ENCODE measurements around the gene PLCH1. TPM values are rescaled to one million over a fixed set of nuclear protein-coding genes. Genes with fewer than 3 reads are reported as not detected.

The PLCH1 gene
- total and polyA plus RNA-seq, 2 of the 8 experiments (the other 6 are each of a cell fraction or from before 2014, with no cell fraction given), result 5.8 to 17.2 TPM

GRCh38 chr3:155327871-155328270 lies 417.0 kb downstream of the PLCH1 start:
- Histone ChIP-seq H3K18ac (ENCODE audit: extremely low read depth, low read length) (no peak overlapping the region), H3K79me2 (ENCODE audit: control insufficient read depth in 1 of 2, insufficient read depth in 2 of 2, low read length in 2 of 2) (no peaks in the 10 kb centered on the region), H2BK12ac (ENCODE audit: low read depth, low read length) (no peak overlapping the region), H2BK20ac (ENCODE audit: low read length) (no peak overlapping the region), H4K5ac (ENCODE audit: insufficient read length, low read depth, low read length) (no peak overlapping the region), H3K9ac (replicated peaks in 1 of 4; ENCODE audit: extremely low read depth in 1 of 4, low read depth in 3 of 4, low read length in 3 of 4) (no peak overlapping the region), H2BK15ac (ENCODE audit: low read length) (no peak overlapping the region), H3K23me2 (ENCODE audit: low read depth, low read length) (no peaks in the 10 kb centered on the region; the same call in 1 of the 2 replicates), H3K23ac (ENCODE audit: insufficient read length) (no peak overlapping the region), H3K27ac (ENCODE audit: low read depth, low read length) (no peak overlapping the region), H3K4ac (replicated peaks; ENCODE audit: insufficient read length, low read depth, low read length) (no peak overlapping the region), H4K91ac (replicated peaks; ENCODE audit: insufficient read length, low read length) (no peak overlapping the region), H2AK5ac (ENCODE audit: low read depth, low read length) (no peak overlapping the region), H3K79me1 (ENCODE audit: low read depth, low read length) (no peaks in the 10 kb centered on the region), H3K4me3 (ENCODE audit: extremely low read depth in 1 of 4, insufficient read depth in 2 of 4, low read depth in 3 of 4, low read length in 4 of 4) (no peak overlapping the region), H3K14ac (ENCODE audit: insufficient read length) (no peak overlapping the region), H3K36me3 (ENCODE audit: control insufficient read depth in 2 of 4, insufficient read depth in 4 of 4, low read length in 3 of 4) (no peaks in the 10 kb centered on the region), H3K4me1 (replicated peaks in 1 of 4; ENCODE audit: control insufficient read depth in 3 of 4, insufficient read depth in 4 of 4, low read length in 3 of 4) (no peaks in the 10 kb centered on the region), H4K8ac (ENCODE audit: extremely low read depth, insufficient read depth, low read length) (no peak overlapping the region), H4K20me1 (replicated peaks in 1 of 2; ENCODE audit: control insufficient read depth in 1 of 2, insufficient read depth in 2 of 2, low read length in 2 of 2) (no peaks in the 10 kb centered on the region), H3K56ac (replicated peaks; ENCODE audit: insufficient read length, low read depth, low read length) (no peak overlapping the region), H2AFZ (ENCODE audit: low read length) (no peak overlapping the region), H3K9me3 (ENCODE audit: insufficient read depth in 2 of 2, low read depth in 1 of 2, low read length in 1 of 2) (no peaks in the 10 kb centered on the region), H3K27me3 (replicated peaks in 1 of 4; ENCODE audit: control insufficient read depth in 3 of 4, extremely low read depth in 1 of 4, insufficient read depth in 3 of 4, low read length in 3 of 4) (no peaks in the 10 kb centered on the region), H2BK5ac (ENCODE audit: low read depth, low read length) (no peak overlapping the region), H3K4me2 (ENCODE audit: insufficient read depth in 1 of 2, low read depth in 2 of 2, low read length in 2 of 2) (no peak overlapping the region), H2BK120ac (replicated peaks; ENCODE audit: low read depth, low read length) (no peak overlapping the region)
- DNase-seq (ENCODE audit: low read depth in 1 of 2, low spot score in 2 of 2), result no peak
- WGBS, 2 experiments (ENCODE audit: extremely low coverage in 1 of 2, insufficient coverage in 1 of 2, insufficient read length in 1 of 2, insufficient replicate concordance in 2 of 2, low coverage in 1 of 2, low lambda C conversion rate in 2 of 2, missing lambda C conversion rate in 1 of 2), result 92% methylated on average over 2 of the region's 2 CpGs; no CpG with 5 or more reads in 1 of the 2 experiments
- FAIRE-seq, result no peak
- CTCF ChIA-PET (ENCODE audit: partially characterized antibody), result no interaction called here
- POLR2A ChIA-PET (ENCODE audit: partially characterized antibody), result no interaction called here
- TF ChIP-seq EGR1 (IDR thresholded peaks at IDR 0.05; ENCODE audit: borderline replicate concordance, low read depth, low read length), result no peak
- TF ChIP-seq ASH2L (IDR thresholded peaks at IDR 0.05; ENCODE audit: low read length), result no peak
- TF ChIP-seq SRF (IDR thresholded peaks at IDR 0.05; ENCODE audit: low read depth, low read length), result no peak
- TF ChIP-seq TEAD4 (IDR thresholded peaks at IDR 0.05; ENCODE audit: low read depth, low read length), result no peak
- no peak for TF ChIP-seq CTCF (IDR thresholded peaks at IDR 0.05; ENCODE audit: control extremely low read depth in 1 of 3, insufficient read depth in 1 of 3, low read depth in 1 of 3, low read length in 3 of 3)
- no peak for TF ChIP-seq RAD21 (IDR thresholded peaks at IDR 0.05 in 1 of 2, conservative IDR thresholded peaks at IDR 0.05 in 1 of 2; ENCODE audit: low read depth in 2 of 2, low read length in 2 of 2)
- TF ChIP-seq ZNF274 (IDR thresholded peaks at IDR 0.05; ENCODE audit: borderline replicate concordance, extremely low read depth, low read length), result no peak
- no peak for TF ChIP-seq KDM5A (IDR thresholded peaks at IDR 0.05; ENCODE audit: low read length)
- no peak for TF ChIP-seq SAP30 (IDR thresholded peaks at IDR 0.05; ENCODE audit: insufficient read depth, insufficient replicate concordance, low read length)
- no peak for TF ChIP-seq CREB1 (IDR thresholded peaks at IDR 0.05)
- TF ChIP-seq USF2 (IDR thresholded peaks at IDR 0.05; ENCODE audit: low read length), result no peak

Data from H1 (cell line).